GM21381 (cell line): ENCODE measurements around the gene SCGN.

Experiments
- ATAC-seq: cut with Tn5 transposase; IDR thresholded peaks from one replicate; pipeline ENCODE4 v1.9.1; 2021; ENCODE audit warnings: mild to moderate bottlenecking, moderate library complexity; ENCODE audit not compliant: unreplicated experiment

Gene SCGN

GRCh38 chr6:25684565-25684964, 32.5 kb downstream of the SCGN start:
- ATAC-seq, result no peak

GRCh38 chr6:25685251-25685650, 33.2 kb downstream of the SCGN start:
- ATAC-seq, result no peak

DNA sequence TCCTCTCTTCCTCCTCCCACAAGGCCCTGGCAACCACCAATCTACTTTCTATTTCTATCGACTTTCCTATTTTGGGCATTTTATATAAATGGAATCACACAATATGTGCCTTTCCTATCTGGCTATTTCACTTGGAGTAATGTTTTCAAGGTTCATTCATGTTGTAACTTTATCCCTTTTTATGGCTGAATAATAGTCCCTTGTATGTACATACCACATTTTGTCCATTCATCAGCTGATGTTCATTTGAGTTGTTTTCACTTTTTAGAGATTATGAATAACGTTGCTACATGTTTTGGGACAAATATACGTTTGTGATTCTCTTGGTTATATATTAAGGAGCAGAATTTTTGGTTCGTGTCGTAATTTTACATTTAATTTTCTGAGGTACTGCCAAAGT, 33.9 kb downstream of the SCGN start:
- ATAC-seq, result no peak

- no peak for ATAC-seq
These were observed 34.8 kb downstream of the SCGN start for GRCh38 chr6:25686856-25687255.

- no peak for ATAC-seq
These were observed 38.0 kb downstream of the SCGN start for GRCh38 chr6:25689966-25690365.

GRCh38 chr6:25691894-25692293, 39.9 kb downstream of the SCGN start:
- ATAC-seq, result no peak

- ATAC-seq, result no peak
These were observed 40.5 kb downstream of the SCGN start for GRCh38 chr6:25692472-25692871.

DNA sequence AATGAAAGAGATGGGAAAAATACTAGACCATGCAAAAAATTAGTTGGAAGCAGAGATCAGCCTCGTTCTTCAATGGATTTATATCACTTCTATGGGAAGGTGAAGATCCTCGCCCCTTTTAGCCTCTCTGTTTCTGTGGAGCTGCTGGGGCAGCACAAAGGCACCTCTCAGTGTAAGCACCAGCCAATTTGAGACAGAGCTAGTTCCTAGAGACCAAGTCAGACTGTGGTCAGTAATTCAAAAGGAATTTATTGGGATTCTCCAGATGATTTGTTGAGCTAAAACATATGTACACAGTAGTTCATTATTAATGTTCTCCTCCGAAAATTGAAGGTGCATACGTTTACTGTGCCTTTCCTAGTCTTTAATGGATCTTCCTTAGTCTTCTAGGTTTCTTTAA, 42.4 kb downstream of the SCGN start:
- no peak for ATAC-seq

DNA sequence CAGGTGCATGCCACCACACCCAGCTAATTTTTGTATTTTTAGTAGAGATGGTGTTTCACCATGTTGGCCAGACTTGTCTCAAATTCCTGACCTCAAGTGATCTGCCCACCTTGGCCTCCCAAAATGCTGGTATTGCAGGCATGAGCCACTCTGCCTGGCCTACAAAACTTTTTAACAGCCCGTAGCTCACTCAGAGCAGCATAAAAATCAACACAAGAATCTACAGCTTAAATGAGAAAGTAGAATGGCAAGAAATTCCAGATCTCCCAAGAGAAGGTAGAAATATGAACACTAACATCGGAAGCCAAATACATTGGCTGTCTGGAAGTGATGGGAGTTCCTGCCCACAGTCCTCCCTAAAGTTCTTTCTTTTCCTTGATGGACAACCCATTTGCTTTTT, 43.7 kb downstream of the SCGN start:
- ATAC-seq, result no peak

DNA sequence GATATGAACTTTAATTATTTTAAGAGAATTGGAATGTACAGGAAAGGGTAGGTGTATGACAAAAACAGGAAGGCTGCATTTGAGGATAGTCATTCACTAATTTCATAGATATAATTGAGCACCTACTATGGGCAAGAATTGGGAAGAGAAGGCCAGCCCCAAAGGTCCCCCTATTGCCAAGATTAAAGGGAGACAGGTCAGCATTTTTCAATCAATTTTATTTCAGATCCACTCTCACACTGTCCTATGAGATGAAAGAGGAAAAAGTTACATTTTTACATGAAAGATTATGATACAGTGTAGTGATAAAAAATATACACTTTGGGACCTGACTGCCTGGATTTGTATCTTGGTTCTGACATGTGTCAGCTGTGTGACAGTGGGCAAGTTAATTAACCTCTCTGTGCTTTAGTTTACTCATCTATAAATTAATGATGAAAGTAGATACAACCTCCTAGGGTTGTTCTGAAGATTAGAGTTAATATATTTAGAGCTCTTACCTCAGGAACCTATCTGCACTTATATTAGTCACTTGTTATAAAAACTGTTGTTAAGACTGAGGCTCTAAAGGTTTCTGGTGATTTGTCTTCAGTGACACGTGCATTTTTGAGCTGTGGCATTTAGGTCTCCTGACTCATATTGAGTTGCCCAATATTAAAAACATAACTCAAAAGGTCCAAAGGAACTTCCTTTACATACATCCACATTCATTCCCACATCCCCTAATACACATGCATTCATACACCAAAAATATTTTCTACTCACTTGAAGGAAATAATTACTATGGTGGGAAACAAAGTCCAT, 45.7 kb downstream of the SCGN start:
- ATAC-seq, result no peak

- no peak for ATAC-seq
These were observed 46.6 kb downstream of the SCGN start for GRCh38 chr6:25698631-25699030.

DNA sequence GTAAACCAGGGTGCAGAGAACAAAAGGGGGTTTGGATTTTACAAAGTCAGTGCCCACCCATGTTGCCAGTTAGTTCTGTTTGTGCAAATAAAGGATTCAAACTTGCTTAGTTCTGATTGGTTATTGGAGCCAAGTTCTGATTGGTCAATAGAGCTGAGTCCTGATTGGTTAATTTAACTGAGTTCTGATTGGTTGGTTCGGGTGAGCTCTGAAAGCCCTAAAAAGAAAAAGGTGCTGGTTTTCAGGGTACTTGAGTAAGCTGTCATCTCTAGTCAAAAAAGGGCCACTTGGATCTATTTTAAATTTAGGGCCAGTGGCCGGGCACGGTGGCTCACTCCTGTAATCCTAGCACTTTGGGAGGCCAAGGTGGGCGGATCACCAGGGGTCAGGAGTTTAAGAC, 47.6 kb downstream of the SCGN start:
- no peak for ATAC-seq

- ATAC-seq, result no peak
These were observed 48.7 kb downstream of the SCGN start for GRCh38 chr6:25700761-25701160.

GRCh38 chr6:25701807-25702206, 49.8 kb downstream of the SCGN start:
- ATAC-seq, result no peak

DNA sequence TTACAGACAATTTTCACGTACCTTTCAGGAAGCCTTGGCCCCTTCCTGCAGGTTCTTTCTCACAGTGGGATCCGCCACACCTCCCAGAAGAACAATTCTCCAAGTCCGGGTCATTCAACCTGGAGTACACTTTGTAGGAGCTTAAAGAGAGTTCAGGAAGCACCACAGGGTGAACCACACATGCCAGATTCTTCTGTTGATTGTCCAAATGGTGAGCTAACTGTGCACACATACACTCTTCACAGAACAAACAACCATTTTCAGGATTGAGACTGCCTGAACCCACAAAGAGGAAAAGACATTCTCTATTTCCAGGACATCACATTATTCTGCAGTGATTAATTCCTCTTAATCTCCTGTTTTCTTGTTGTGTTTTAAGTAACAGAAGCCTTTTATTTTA, 51.0 kb downstream of the SCGN start:
- ATAC-seq, result no peak

- ATAC-seq, result no peak
These were observed 52.0 kb downstream of the SCGN start for GRCh38 chr6:25704001-25704400.

DNA sequence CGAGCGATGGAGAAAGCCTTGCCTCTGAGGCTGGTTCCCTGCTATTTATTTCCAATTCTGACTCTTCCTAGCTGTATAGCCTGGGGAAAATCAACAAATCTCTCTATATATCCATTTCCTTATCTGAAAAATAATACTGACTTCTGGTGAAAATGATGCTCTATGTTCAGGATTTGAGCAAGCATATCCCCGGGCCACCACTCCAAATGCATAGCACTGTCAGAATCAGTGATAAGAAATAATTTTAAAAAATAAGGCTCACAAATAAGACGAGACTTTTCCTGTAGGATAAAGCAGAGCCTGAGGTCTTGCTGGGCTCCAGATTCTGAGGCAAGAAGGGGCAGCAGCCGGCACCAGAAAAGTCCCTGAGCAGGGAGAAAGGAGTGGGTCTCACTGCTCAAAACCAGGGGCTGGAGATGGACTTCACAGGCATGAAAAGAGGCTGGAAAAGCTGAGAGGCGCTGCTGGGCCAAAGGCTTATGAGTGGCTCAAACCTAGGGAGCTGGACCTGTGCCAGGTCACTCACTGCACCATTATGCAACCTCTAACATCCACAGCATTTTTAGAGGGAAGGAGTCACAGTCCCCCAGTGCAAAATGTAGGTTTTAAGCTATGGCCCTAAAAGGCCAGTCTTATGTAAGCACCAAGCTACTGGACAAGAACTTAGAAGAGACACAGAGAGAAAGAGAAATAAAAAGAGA, 54.4 kb downstream of the SCGN start:
- ATAC-seq, result no peak

GRCh38 chr6:25709761-25710160, 57.7 kb downstream of the SCGN start:
- no peak for ATAC-seq

GRCh38 chr6:25710287-25710686, 58.3 kb downstream of the SCGN start:
- ATAC-seq, result no peak

GRCh38 chr6:25713824-25714223, 61.8 kb downstream of the SCGN start:
- ATAC-seq, result no peak

GRCh38 chr6:25714765-25715164, 62.8 kb downstream of the SCGN start:
- ATAC-seq, result no peak

DNA sequence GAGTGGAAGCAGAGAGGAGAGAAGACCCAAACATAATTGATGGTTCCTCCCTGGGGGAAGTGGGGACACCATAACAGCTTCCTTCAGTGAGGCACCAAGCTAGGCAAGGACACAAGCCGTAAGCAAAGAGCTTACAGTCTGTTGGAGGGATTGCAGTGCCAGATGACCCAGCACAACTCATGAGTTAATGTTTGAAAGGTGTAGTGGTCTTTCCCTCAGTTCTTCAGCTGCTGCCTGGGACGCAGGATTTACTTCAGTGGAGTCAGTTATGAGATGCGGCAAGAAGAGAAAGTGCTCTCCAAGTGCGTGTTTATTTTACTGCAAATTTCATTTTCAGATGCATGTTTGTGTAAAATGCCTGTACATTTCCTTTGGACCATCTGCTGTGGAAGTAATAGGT, 63.8 kb downstream of the SCGN start:
- no peak for ATAC-seq
